SK-N-SH (cell line): ENCODE results near the gene GAMT. TPM values are rescaled to one million over a fixed set of nuclear protein-coding genes. Genes with fewer than 3 reads are reported as not detected.

ENCODE experiments used
- CTCF ChIA-PET: fragments of 300-600, 350-600 bp; formaldehyde crosslinking; extraction: SDS; loops from one replicate; lab custom pipeline; 2021; lab: Yijun Ruan, JAX
- POLR2A ChIA-PET: fragments of 350-600 bp; sonication (Branson Sonifier 250); formaldehyde crosslinking; extraction: SDS; loops from one replicate; lab custom pipeline; 2020; ENCODE audit warnings: antibody characterized with exemption, inconsistent platforms; lab: Yijun Ruan, JAX
- DNase-seq: peaks from one replicate; pipeline ENCODE4 v3.0.0; 2012
- H2AFZ ChIP-seq: fragments of 200-600 bp; sonication (generic); 2 replicates; pipeline ENCODE4 v1.8.1; 2016; ENCODE audit warnings: antibody characterized with exemption, mild to moderate bottlenecking, low read depth
- H3F3A ChIP-seq: fragments of 200-600 bp; sonication (generic); replicated peaks from 2 replicates; pipeline ENCODE3; 2016; ENCODE audit warnings: antibody characterized with exemption, mild to moderate bottlenecking; ENCODE audit not compliant: insufficient read depth
- H3K27ac ChIP-seq, 2 experiments: fragments of 200-500 bp in 1 of 2; fragments of 200-600 bp in 1 of 2; sonication (Bioruptor generic) in 1 of 2; sonication (generic), shearing (Covaris generic) in 1 of 2; 2 replicates each; pipeline versions ENCODE4 v1.5.1 to v1.6.1; 2014 to 2016; ENCODE audit warnings: low read depth in 2 of 2, inconsistent platforms in 1 of 2, low read length in 1 of 2, mild to moderate bottlenecking in 1 of 2, mixed read lengths in 1 of 2
- H3K27me3 ChIP-seq: fragments of 200-600 bp; sonication (generic), shearing (Covaris generic); 2 replicates; pipeline ENCODE4 v1.6.1; 2016; ENCODE audit warnings: mixed run types; ENCODE audit not compliant: insufficient read depth
- H3K36me3 ChIP-seq, 2 experiments: fragments of 200-500 bp in 1 of 2; fragments of 200-600 bp in 1 of 2; sonication (Bioruptor generic) in 1 of 2; sonication (generic) in 1 of 2; replicated peaks in 1 of 2; 2 replicates each; pipeline versions ENCODE3 to v1.5.1; 2014 to 2016; ENCODE audit warnings: low read length in 1 of 2, mild to moderate bottlenecking in 1 of 2; ENCODE audit not compliant: insufficient read depth in 2 of 2, control insufficient read depth in 1 of 2
- H3K4me1 ChIP-seq, 2 experiments: fragments of 200-500 bp in 1 of 2; fragments of 200-600 bp in 1 of 2; sonication (Bioruptor generic) in 1 of 2; sonication (generic), shearing (Covaris generic) in 1 of 2; 2 replicates each; pipeline versions ENCODE4 v1.5.1 to v1.6.1; 2014 to 2016; ENCODE audit warnings: low read depth in 1 of 2, low read length in 1 of 2, mixed run types in 1 of 2; ENCODE audit not compliant: insufficient read depth in 2 of 2, control insufficient read depth in 1 of 2
- H3K4me2 ChIP-seq: fragments of 200-600 bp; sonication (generic), shearing (Covaris generic); 2 replicates; pipeline ENCODE4 v1.6.1; 2017; ENCODE audit warnings: mixed run types
- H3K4me3 ChIP-seq, 2 experiments: fragments of 200-500 bp in 1 of 2; fragments of 200-600 bp in 1 of 2; sonication (Bioruptor generic) in 1 of 2; sonication (generic), shearing (Covaris generic) in 1 of 2; 2 replicates each; pipeline versions ENCODE4 v1.5.1 to v1.8.1; 2014 to 2016; ENCODE audit warnings: low read depth in 2 of 2, inconsistent platforms in 1 of 2, low read length in 1 of 2, mild to moderate bottlenecking in 1 of 2, mixed read lengths in 1 of 2, moderate library complexity in 1 of 2
- H3K79me2 ChIP-seq: fragments of 200-600 bp; sonication (generic); 2 replicates; pipeline ENCODE4 v1.8.1; 2017; ENCODE audit warnings: mild to moderate bottlenecking; ENCODE audit not compliant: insufficient read depth
- H3K9ac ChIP-seq: fragments of 200-600 bp; sonication (generic); 2 replicates; pipeline ENCODE4 v1.6.1; 2017; ENCODE audit warnings: mixed run types
- H3K9me2 ChIP-seq: fragments of 200-600 bp; sonication (generic); 2 replicates; pipeline ENCODE4 v1.6.1; 2017; ENCODE audit warnings: mixed run types
- H3K9me3 ChIP-seq: fragments of 200-600 bp; sonication (generic); 2 replicates; pipeline ENCODE4 v1.6.1; 2017; ENCODE audit warnings: mixed run types, mild to moderate bottlenecking, moderate library complexity
- H4K20me1 ChIP-seq: fragments of 200-600 bp; sonication (generic); 2 replicates; pipeline ENCODE4 v1.6.1; 2017; ENCODE audit warnings: mild to moderate bottlenecking, mixed run types; ENCODE audit not compliant: insufficient read depth
- ELF1 ChIP-seq: IDR thresholded peaks from 2 replicates; pipeline ENCODE4 v1.4.0; 2012
- RCOR1 ChIP-seq: fragments of 150-350 bp; IDR thresholded peaks from 2 replicates; pipeline ENCODE4 v1.6.1; 2017; ENCODE audit warnings: antibody characterized with exemption, low read length
- REST ChIP-seq: IDR thresholded peaks from 2 replicates; pipeline ENCODE4 v1.6.1; 2012; ENCODE audit warnings: mild to moderate bottlenecking, low read depth, low read length, moderate library complexity
- SIN3A ChIP-seq: IDR thresholded peaks from 2 replicates; pipeline ENCODE4 v1.6.1; 2012; ENCODE audit warnings: low read depth, mild to moderate bottlenecking, low read length, moderate library complexity, borderline replicate concordance
- USF2 ChIP-seq: fragments of 150-350 bp; IDR thresholded peaks from 2 replicates; pipeline ENCODE4 v1.6.1; 2017; ENCODE audit warnings: antibody characterized with exemption, low read length, low read depth, borderline replicate concordance
- WGBS: methylation state at CpG from one replicate; pipeline ENCODE4 v1.1.6; 2017; ENCODE audit warnings: low lambda C conversion rate; 5-methylcytosine and 5-hydroxymethylcytosine counted together
- polyA plus RNA-seq, 3 experiments: library from polyadenylated mRNA; depleted of rRNA; stranded (reverse); fragments of >200 nt; gene quantifications; 2 replicates each; pipeline ENCODE4 v1.2.3, GENCODE V29; 2012

Gene GAMT
- polyA plus RNA-seq, 1 of the 3 experiments (the other 2 are of a cell fraction) = 85.3 TPM

- no peak overlapping the region for H2AFZ ChIP-seq
- CTCF ChIA-PET = interaction anchor here (1.3 to 2.5 kb wide), 4 partner anchors 11 to 148 kb away, joined by 3 to 7 read pairs (median 6); no protein-coding TSS in a partner anchor
- no peaks in the 10 kb centered on the region for H3K9me2 ChIP-seq
- H3K36me3 ChIP-seq = peaks cover 0 to 5% of the 10 kb centered on the region in 2 experiments
- H4K20me1 ChIP-seq = no peaks in the 10 kb centered on the region
- WGBS = 96% methylated on average over 9 of the region's 9 CpGs
- TF ChIP-seq SIN3A (no peak), ELF1 (no peak), REST (no peak)
- no peak overlapping the region for H3K9ac ChIP-seq
- peaks cover 8% of the 10 kb centered on the region for H3F3A ChIP-seq
- H3K79me2 ChIP-seq = peaks cover 12% of the 10 kb centered on the region; the same call in 1 of the 2 replicates
- no peak for DNase-seq
- peaks cover 0 to 6% of the 10 kb centered on the region in 2 experiments; a peak in 1 of 4 replicates for H3K4me1 ChIP-seq
- POLR2A ChIA-PET = no interaction called here
- H3K27ac ChIP-seq = no peak overlapping the region
- H3K9me3 ChIP-seq = no peaks in the 10 kb centered on the region
- H3K27me3 ChIP-seq = no peaks in the 10 kb centered on the region
- no peak overlapping the region for H3K4me3 ChIP-seq
- no peak overlapping the region for H3K4me2 ChIP-seq
Measured at GRCh38 chr19:1397838-1398237, 3.5 kb downstream of the GAMT start.

DNA sequence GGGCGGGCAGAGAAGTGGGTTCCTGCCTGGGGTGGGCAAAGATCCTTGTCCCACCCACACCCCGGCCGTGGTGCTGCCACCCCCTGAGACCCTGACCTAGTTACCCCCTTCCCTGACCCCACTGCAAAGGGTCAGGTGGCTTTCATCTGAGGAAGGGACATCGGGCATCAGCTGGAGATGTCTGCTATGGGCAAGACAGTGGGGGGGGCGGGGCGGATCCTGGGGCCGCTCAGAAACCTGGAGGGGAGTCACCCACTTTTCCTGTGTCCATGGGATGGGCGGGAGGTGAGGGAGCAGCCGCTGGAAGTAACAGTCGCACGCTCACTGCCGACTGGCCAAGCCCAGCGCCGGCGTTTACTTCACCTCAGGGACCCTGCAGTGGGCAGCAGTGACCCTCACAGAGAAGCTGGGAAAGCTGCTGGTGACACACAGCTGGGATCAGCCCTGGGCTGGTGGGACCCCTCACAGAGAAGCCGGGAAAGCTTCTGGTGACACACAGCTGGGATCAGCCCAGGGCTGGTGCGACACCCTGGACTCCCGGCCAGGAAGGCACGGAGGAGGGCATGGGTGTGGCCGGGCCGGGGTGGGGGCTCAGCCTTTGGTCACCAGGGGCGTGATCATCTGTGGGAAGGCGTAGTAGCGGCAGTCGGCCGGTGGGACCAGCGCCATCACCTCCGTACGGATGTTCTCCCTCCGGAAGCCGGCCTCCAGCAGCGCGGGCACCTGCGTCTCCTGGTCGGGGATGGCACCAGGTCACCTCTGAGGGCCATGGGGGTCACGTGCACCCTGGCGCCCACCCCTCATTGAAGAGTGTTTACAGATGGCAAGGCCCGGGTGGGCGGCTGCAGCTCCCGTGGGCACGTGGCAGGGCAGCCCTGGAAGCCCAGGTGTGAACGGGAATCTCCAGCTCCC is 4.3 kb downstream of the GAMT start:
- no peak overlapping the region for H3K4me3 ChIP-seq
- H3K4me2 ChIP-seq = no peak overlapping the region
- H3F3A ChIP-seq = peaks cover 8% of the 10 kb centered on the region
- no peak for DNase-seq
- H3K9ac ChIP-seq = no peak overlapping the region
- H3K9me3 ChIP-seq = no peaks in the 10 kb centered on the region
- TF ChIP-seq USF2 (no peak), RCOR1 (no peak)
- TF ChIP-seq, all 33 proteins: peak for 0
- H3K36me3 ChIP-seq = peaks cover 0 to 9% of the 10 kb centered on the region in 2 experiments
- POLR2A ChIA-PET = no interaction called here
- H4K20me1 ChIP-seq = no peaks in the 10 kb centered on the region
- H3K9me2 ChIP-seq = no peaks in the 10 kb centered on the region
- H3K4me1 ChIP-seq = peaks cover 0 to 6% of the 10 kb centered on the region in 2 experiments; a peak in 1 of 4 replicates
- WGBS = 90% methylated on average over 15 of the region's 42 CpGs
- H3K27ac ChIP-seq = no peak overlapping the region
- H2AFZ ChIP-seq = no peak overlapping the region
- H3K79me2 ChIP-seq = peaks cover 12% of the 10 kb centered on the region; the same call in 1 of the 2 replicates
- no peaks in the 10 kb centered on the region for H3K27me3 ChIP-seq
- CTCF ChIA-PET = interaction anchor here (1.5 to 2.5 kb wide), 3 partner anchors 10 to 118 kb away, joined by 5 to 7 read pairs (median 6); no protein-coding TSS in a partner anchor
